Activated T-cell treated with anti-CD3 and anti-CD28 coated beads for 4 hours (primary cell): ENCODE data around the gene COQ2.
"Not testable (repeated sequence)": the region's sequence is repeated elsewhere in the genome, so short reads cannot be mapped to it uniquely, and the experiment has no call there.

ENCODE experiments used
- DNase-seq: peaks from one replicate; pipeline ENCODE4 v3.0.0-alpha.2; 2020

COQ2 gene

DNA sequence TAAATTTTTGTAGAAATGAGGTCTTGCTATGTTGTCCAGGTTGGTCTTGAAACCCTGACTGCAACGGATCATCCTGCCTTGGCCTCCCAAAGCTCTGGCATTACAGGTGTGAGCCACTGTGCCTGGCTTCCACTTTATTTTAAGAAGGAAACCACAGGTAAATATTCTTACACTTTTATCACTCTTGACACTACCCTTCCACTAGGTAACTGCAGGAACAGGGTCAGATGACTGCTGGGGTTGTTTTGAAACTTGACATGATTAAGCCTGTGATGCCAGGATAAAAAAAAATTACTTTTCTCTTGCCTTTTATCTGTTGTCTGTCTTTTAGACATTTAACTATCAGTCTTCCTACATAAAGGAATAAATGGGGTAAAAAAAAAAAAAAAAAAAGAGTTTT is 43.5 kb downstream of the COQ2 start:
- no peak for DNase-seq

DNA sequence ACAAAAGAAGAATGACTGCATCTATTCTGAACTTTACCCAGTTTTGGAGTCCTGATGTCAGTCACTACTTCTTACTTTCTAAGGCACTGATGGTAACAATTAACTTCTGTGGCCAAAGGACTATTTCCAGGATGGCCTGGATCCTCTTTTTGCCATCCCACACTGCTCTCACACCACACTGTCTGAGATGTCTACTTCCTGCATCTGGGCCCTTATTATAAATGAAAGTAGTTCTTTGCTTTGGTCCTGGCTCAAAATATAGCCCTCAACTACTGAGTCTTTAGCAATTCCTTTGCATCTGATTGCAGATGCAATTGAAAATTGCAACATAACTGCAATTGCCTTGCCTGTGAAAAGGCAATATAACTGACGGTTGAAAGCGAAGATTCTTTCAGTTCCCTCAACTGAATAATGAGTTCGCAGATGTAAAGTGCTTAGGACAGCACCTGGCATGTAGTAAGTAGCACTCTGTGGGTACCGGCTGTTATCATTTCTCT is 44.2 kb downstream of the COQ2 start:
- DNase-seq = no peak

DNA sequence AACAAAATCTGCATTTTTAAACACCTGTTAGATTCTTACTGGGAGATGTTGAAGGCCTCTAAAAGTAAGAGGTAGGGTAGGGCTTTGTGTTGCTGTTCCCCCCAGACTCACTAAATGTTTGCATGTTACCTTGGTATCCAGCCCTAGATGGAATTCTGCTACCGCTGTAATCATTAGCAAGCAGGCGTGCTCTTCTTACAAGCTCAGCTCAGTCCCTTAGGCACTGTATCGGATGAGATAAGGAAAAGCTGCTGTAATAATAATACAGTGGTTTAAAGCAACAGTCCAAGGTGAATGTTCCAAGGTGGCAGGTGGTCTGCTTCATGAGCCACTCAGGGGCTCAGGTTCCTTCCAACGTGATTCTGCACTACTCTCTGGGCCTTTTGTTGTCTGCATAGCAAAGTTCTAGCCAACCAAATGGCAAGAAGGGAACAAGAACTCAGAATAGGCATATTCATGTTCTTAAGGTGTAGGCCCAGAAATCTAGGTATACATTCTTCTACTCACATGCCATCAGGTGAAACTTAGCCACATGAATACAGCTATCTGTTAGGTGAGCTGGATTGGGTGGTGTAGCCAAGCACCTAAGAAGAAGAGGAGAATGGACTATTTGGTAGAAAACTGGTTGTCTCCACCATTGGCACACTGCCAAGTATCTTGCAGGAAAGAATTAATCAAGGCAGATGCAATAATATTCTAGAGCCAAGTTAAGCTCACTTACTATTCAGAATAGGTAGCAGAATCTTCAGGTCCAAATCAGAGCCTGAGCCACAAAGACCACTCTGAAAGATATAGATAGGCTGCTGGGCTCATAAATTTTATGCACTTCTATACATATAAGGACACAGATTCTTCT is 46.0 kb downstream of the COQ2 start:
- no peak for DNase-seq

DNA sequence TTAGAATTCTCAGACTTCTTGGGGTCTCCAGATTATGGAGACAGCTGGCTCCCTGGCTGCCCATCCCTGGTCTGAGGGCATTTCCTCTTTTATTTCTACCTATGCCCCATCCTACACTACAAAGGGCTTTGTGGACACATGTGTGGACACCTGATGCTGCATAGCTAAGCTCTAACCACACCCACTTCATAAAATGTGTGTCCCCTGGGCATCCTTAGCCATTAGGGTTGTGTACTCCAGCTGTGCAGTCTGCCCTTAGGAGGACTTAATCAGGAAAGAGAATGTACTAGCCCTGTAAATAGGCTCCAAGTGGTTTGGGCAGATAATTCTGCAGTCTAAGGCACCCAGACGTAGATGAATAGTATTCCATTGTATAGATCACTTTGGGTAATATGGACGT is 47.0 kb downstream of the COQ2 start:
- DNase-seq = no peak

DNA sequence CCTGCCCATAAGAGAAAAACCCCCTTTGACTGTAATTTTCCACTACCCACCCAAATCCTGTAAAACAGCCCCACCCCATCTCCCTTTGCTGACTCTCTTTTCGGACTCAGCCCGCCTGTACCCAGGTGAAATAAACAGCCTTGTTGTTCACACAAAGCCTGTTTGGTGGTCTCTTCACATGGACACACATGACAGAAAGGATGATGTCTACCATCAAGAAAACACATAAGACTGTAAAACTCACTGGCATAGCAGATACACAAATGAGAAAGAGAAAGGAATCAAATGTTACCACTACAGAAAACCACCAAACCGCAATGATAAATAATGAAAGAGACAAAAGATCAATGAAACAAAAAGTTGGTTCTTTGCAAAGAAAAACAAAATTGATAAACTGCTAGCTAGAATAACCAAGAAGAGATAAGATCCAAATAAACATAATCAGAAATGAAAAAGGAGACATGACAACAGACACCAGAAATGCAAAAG is 48.9 kb downstream of the COQ2 start:
- not testable (repeated sequence) for DNase-seq

DNA sequence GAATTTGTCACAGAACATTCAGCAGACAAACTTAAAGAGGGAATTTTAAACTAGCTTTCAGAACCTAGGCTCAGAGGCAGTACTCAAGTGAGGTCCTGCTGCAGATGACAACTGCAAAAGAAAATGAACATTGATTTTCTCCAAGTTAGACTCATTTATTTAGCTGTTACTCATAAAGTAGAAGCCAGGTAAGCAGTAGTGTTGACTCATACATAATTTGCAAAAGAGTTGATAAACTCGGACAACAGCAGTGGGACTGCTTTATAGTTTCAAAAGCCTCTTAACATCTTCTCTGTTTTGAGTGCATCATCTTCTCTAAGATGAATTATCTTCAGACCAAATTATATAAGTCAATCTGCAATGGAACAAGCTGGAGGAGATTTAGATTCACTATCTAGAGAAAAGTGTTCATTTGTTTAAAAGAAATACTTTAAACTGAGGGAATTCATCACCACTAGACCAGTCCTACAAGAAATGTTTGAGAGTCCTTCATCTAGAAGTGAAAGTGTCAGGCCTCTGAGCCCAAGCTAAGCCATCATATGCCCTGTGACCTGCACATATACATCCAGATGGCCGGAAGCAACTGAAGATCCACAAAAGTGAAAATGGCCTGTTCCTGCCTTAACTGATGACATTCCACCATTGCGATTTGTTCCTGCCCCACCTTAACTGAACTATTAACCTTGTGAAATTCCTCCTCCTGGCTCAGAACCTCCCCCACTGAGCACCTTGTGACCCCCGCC is 49.5 kb downstream of the COQ2 start:
- DNase-seq = no peak

DNA sequence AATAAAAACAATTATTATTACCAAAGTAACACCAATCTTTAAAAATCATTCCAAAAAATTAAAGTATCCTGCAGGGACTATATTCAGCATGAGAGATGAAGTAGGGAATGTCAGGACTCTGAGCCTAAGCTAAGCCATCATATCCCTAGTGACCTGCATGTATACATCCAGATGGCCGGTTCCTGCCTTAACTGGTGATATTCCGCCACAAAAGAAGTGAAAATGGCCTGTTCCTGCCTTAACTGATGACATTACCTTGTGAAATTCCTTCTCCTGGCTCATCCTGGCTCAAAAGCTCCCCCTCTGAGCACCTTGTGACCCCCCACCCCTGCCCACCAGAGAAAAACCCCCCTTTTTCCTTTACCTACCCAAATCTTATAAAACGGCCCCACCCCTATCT is 50.2 kb downstream of the COQ2 start:
- DNase-seq = not testable (repeated sequence)

DNA sequence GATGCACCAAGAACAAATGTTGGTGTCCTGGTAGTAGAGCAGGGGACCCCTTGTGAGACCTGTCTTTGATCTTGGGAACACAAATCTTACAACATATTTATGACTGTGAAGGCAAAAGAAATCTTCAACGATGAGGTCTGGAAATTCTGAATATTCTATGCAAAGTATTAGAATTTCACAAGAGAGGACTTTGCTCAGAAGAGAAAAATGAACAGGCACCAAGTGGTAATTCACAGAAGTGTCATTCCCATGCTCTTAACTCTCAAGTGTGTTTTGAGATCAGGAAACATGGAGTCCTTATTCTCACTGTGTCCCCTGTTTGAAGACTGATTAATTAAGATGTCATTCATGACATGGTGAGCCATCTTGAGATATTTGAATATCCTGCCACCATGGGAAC is 52.5 kb downstream of the COQ2 start:
- DNase-seq = no peak

DNA sequence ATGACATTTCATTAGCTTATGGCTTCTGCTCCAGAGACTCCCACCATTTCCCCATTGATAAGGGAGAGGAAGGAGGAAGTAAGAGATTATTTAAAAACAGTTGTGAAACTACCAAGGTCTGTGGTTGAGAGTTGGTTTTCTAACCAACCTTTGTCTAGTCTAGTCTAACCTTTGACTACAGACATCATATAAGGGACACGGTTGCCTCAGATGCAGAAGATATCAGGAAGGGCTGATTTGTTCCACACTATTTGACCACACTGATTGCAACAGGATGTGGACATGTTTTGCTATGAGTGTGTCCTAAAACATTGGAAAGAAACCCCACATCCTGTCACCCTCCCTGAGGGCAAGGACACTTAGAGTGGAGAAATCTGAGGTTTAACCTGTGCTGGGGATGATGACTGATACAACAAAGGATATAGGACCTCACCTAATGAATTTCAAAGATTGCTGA is 53.0 kb downstream of the COQ2 start:
- no peak for DNase-seq

DNA sequence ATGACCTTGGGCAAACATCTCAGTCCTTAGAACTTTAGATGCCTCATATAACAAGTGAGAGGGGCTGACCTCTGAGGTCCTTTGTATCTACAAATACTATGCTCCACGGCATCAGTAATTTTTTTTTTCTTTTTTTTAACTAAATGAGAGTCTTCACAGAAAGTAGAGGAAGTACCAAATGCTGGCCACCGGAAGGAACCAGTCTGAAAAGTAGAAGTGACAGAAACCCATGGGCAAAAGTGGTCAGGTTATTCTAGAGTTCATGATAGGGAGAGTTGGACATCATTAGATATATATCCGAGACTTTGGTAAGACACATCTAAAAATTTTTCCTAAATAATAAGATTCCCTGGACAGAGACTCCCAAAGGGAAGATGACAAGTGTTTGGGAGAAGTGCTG is 53.7 kb downstream of the COQ2 start:
- no peak for DNase-seq

DNA sequence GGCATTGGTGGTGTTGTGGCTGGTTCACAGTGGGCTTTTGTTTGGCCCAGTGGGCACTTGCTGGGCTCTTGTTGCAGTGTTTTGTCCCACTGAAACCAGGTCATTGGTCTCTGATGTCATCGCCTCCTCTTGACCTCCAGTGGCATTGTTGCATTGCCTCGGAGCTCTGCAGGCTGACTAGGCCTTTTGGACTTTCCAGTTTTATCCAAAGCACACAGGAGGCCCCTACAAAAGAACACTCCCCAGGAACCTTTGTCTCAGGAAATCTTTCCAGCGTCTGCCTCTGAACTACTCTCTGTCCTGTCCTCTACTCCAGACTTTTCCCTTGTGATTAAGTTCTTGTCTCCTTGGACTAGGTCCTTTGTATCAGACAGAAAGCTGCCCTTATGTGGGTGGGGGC is 54.8 kb downstream of the COQ2 start:
- DNase-seq = no peak

DNA sequence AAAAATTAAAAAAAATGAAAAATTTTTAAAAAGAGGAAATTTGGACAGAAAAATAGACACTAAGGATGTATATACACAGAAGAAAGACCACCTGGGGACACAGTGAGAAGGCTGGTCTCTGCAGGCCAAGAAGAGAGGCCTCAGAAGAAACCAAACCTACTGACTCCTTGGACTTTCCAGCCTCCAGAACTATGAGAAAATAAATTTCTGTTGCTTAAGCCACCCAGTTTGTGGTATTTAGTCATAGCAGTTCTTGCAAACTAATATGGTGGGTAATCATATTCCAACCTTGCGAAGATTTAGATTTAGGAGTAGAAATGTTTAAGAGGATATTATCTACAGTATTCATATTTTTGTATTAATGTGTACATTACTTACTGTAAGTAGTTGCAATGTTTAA is 56.4 kb downstream of the COQ2 start:
- no peak for DNase-seq

DNA sequence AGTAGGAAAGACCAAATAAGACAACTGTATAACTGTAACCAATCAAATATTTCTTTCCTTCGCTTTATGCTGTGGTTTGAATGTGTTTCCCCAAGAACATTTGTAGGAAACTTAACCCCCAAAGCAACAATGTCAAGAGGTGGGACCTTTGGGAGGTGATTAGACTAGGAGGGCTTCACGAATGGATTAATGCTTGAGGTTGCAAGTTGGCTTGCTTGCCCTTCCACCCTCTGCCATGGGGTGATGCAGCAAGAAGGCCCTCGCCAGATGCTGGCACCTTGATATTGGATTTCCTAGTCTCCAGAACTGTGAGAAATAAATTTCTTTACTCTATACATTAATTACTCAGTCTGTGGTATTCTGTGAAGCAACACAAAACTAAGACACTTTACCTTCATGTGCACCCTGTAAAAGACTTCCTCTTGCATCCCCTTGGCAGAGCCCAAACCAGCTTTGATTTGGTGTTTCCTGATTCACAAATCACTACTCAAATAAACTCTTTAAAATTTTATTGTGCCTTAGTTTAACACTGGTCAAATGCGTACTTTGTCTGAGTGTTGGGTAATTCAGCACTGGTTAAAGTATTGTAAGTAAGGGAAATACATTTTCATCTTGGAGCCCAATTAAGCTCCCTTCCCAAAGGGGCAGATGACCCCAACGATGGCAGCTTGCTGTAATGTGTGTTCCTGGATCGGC is 59.9 kb downstream of the COQ2 start:
- no peak for DNase-seq

DNA sequence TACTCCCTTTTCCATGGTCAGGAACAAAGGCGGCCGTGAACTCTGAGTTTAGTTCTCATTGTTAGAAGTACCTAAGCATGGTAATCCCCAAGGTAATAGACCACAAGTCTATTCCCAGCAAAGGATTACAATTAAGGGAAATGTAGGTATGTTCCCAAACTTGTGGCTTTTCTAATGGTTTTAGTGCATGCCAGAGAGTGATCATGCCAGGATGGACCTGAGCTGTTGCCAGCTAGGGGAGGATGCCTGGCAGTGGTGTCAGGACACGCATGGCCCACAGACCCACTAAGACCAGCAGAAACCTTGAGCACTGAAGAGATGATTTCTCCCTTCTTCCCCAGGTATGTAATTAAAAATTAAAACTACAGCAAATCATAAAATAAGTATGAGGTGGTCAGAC is 60.8 kb downstream of the COQ2 start:
- DNase-seq = no peak

DNA sequence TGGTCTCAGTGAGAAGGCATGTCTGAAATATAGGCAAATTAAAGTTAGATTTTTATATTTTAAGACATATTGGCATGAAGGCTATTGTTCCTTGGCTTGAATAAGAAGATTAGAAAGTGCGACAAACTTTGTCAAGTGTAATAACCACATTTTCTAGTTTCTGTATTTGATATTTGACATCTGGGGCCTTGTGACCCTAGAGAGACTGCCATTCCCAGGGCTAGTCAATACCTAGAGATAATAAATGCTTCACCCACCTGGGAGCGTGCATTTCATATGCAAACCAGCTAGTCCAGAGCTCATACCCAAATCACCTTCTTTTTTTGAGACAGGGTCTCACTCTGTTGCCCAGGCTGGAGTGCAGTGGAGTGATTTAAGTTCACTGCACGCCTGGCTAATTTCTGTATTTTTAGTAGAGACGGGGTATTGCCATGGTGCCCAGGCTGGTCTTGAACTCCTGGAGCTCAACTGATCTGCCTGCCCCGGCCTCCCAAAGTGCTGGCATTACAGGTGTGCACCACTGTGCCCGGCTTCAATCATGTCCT is 62.6 kb downstream of the COQ2 start:
- no peak for DNase-seq

DNA sequence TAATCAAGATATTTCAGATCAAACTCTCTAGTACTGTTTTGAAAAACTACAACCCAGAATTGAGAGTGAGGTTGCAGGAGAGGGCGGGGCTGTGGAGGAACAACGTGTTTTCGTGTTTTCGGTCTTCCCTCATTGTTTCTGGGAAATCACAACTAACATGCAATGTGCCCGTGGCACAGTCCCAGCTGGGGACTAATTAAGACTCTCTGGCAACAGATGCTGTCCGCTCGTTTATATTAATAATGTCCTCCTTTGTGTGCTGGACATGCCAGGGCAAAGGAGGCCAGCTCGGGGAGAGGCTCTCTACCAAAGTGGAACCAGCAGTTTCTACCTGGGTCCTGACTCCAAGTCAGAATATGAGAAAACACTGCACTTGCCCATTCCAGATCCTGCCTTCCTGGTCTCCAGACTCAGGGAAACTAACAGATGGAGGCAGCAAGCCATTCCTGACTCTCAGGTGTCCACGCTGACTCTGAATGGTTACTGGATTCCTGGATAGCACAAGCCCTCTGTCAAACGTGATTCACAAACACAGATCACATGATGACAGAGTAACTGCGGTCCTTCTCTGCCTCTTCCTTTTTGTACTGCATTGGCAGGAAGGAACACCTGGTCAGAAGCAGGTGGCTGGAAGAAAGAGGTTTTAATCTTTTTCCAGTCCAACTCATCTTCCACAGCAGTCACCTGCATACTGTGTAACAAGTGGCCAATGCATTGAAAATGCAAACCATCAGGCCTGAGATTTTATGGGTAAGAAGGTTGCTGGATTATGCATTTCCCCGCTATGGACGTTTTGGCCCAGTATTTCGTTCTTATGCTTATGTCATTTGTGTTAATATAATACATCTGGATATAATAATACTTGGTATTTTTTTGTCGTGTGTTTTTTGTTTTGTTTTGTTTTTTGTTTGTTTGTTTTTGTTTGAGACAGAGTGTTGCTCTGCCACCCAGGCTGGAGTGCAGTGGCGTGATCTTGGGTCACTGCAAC is 65.0 kb downstream of the COQ2 start:
- DNase-seq = peak; percentile 42

DNA sequence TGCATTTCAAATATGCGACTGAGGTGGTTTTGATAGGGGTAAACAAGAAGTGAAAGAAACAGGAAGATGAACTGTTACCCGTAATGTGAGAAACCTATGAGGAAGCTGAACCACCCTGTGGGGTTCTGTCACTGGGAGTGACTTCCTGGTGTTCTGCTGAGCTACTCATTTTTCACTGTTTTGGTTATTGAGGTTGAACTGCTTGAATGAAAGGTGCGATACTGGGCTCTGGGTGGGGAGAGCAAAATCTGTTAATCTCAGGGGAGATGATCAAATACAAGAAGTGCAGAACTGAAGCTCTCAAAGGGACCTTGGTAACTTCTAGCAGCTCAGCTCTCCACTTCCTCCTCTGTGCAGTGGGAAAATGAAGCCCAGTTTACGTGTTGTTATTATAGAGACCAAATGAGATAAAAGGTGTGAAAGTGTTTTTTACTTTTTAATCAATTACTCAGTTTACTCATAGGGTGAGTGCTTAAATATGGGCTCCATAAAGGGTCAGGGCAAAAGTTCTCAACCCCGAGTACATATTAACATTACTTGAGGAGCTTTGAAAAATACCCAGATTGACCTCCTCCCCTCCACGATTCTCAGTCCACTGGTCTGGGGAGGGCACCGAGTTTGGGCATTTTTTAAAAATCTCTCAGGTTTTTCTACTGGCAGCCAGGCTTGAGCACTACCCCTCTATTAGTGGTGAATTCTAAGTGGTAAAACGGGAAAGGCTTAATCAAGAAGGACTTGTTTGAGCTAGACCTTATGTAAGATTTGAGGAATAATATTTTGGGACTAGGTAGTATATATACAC is 66.7 kb downstream of the COQ2 start:
- peak; percentile 40 for DNase-seq

DNA sequence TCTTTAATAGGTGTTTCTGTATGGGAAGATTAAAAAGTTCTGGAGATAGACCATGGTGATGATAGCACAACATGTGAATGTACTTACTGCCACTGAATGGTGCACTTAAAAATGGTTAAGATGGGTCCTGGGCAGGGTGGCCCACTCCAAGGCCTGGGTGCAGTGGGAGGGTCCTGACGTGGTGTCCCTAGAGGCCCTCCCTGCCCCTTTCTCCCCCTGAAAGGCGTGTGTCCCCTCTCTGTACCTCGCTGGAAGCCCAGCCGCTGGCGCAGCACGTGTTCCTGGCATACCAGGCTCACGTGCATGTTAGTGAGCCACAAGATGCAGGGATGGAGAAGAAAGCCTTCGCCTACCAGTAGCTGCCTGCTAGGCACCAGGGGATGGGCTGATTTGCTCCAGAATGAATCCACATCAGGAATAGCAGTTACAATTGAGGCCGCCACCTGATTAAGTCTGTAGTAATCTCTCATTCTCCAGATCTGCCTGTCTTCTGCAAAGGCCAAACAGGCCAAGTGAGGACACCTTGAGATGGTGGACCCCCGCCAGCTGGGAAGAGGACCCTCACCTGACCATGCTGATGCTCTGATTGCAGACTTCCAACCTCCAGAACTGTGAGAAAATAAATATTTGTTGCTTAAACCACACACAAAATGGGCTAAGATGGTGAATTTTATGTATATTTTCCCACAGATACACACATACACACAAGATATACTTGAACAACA is 67.5 kb downstream of the COQ2 start:
- no peak for DNase-seq

DNA sequence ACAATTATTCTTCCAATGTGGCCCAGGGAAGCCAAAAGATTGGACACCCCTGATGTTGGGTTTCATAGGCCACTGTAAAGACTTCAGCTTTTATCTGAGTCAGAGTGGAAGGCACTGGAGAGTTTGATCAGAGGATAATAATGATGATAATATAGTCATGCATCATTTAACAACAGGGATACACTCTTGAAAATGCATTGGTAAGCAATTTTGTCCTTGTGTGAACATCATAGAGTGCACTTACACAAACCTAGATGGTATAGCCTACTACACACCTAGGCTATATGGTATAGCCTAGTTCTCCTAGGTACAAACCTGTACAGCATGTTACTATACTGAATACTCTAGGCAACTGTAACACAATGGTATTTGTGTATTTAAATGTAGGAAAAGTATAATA is 70.5 kb downstream of the COQ2 start:
- no peak for DNase-seq
